GM19467 (cell line): ENCODE results near the gene EHMT1.

Experiments
- ATAC-seq: cut with Tn5 transposase; IDR thresholded peaks from one replicate; pipeline ENCODE4 v1.9.1; 2021; ENCODE audit warnings: mild to moderate bottlenecking, moderate library complexity; ENCODE audit not compliant: unreplicated experiment

The EHMT1 gene

DNA sequence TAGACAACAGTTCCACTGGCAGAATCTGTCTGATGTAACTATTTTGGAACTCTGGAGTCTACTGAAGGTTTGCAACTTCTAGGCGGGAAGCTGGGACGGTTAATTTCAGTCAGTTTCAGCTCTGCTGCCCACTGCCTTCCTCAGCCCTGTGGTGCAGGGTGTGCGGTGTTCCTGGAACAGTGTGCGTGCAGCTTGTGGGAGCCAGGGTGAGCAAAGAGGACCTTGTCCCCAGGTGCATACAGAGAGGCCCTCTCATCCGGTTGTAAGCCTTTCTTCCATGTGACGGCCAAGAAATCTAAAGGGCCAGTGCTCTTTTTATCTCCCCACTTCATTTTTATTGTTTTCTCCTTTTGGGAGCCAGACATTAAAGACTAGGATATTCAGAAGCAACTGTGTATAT is 114.6 kb downstream of the EHMT1 start:
- ATAC-seq: no peak

DNA sequence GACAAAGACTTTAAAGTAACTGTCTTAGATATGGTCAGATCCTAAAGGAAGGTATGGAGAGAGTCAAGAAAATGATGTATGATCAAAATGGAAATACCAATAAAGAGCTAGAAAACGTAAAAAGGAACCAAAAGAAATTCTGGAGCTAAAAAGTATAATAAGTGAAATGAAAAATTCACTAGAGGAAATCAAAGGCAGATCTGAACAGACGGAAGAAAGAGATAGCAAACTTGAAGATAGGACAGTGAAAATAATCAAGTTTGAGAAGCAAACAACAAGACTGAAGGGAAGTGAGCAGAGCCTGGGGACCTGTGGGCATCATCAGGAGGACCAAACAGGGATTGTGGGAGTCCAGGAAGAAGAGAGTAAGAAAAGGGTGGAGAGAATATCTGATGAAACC is 115.4 kb downstream of the EHMT1 start:
- ATAC-seq: no peak

DNA sequence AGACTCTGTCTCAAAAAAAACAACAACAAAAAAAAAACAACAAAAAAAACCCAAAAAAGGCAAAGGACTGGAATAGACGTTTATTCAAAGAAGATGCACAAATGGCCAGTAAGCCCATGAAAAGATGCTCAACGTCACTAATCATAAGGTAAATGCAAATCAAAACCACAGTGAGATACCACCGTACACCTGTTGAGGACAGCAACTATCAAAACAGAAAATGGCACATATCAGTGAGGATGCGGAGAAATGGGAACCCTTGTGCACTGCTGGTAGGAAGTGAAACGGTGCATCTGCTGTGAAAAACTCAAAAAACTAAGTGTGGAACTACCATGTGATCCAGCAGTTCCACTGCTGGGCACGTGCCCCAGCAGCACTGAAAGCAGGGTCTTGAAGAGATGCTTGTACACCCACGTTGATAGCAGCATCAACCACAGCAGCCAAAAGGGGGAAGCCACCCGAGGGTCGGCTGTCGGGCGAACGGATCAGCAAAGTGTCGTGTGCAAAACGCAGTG is 119.4 kb downstream of the EHMT1 start:
- ATAC-seq: peak; percentile 89

DNA sequence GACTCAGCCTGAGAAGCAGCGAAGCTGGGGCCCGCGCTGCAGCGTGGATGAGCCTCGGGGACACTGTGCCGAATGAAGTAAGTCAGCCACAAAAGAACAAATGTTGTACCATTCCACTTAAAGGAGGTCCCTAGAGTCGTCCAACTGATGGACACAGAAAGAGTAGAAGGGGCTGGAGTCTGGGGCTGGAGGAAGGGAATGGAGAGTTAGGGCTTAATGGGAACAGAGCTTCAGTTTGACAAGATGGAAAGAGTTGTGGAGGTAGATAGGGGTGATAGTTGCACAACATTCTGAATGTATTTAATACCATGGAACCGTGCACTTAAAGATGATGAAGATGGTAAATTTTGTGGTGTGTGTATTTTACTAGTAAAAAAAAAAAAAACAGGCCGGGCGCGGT is 119.9 kb downstream of the EHMT1 start:
- ATAC-seq: no peak

DNA sequence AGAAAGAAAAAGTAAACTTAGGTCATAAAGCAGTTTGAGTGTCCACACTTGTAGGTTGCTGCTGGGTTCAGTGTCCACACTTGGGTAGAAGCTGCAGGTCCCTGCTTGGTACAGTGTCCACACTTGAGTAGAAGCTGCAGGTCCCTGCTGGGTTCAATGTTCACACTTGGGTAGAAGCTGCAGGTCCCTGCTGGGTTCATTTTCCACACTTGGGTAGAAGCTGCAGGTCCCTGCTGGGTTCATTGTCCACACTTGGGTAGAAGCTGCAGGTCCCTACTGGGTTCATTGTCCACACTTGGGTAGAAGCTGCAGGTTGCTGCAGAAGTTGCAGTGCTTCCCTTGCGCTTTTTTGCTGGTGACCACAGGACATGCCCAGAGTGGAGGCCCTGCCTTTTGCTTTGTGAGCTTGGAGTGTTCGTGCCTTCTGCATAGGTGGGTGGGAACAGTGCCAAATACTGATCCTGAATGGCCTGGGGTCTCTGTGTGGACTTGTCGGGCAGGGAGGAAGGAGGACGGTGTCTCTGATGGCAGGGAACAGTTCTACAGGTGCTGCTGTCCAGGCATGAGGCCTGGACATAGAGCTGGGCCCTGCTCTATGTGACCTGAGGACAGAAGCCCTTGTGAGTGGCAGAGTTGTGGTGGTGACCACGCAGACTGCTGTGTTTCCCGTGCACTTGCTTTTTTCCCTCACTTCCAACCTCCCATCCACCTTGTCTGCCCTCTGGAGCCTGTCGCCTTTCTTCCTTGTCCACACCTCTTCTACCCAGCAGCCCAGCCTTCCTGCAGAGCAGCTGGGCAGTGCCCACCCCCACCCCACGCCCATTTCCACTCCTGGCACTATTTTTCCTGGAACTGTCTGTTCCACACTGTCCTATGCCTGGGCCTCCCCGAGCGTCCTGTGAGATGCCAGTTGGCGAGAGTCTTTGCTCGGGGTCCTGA is 120.8 kb downstream of the EHMT1 start:
- ATAC-seq: no peak

DNA sequence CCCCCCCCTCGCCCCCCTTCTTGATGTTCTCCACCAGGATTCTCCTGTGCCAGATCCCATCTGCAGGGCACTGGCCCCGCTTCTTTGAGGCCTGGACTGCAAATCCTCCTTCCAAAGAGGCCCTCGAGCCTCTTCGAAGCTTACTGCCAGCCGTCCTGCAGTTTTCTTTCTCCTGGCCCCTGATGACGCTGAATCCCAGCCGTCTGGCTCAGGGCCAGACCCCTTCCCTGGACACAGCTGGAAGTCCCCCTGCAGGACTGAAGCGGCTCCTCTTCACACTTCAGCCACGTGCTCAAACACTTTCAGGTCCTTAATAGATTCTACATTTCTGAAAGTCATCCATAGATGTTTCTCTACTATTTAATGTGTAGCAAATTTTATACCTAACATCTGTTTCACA is 121.5 kb downstream of the EHMT1 start:
- no peak for ATAC-seq

DNA sequence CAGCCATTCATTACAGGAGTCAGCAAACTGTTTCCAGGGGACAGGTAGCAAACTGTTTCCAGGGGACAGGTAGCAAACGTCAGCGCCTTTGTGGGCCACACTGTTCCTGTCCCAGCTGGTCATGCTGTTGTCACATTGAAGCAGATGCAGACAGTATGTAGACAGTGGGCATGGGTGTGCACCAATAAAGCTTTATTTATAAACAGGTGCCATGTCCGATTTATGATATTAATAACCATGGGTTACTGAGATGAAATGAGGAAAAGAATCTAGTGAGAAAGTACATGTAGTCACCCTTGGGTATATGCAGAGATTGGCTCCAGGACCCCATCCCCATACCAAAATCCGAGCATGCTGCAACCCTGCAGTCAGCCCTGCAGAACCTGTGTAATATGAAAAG is 122.5 kb downstream of the EHMT1 start:
- ATAC-seq: no peak

DNA sequence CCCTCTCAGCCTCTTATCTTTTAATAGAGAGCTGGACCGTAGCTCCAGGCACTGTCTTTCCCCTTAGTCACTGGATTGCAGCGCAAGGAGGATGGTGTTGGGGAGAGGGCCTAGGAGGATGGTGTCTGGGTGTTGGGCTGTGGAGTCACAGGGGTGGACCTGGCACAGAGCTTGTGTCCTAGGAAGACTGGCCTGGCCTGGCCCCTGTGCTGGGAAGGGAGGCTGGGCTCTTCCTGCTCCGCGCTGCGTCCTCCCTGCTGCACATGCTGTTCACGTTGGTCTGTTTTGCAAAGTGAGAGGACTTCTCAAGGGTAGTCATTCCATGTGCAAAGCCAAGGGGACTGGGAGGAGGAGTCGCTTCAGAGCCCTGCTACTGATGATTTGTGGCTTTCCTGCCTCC is 123.9 kb downstream of the EHMT1 start:
- ATAC-seq: no peak

DNA sequence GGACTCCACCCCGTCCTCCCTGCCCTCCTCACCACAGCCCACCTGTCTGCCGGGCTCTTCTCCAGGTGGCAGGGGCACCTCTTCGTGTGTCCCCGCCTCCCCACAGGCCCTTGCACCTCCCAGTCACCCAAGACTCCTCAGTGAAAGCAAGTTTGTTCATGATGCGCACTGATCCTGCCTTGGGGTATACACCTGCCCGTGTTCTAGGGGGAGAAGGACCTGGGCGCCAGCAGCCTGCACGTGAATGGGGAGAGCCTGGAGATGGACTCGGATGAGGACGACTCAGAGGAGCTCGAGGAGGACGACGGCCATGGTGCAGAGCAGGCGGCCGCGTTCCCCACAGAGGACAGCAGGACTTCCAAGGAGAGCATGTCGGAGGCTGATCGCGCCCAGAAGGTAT is 124.9 kb downstream of the EHMT1 start:
- ATAC-seq: no peak

DNA sequence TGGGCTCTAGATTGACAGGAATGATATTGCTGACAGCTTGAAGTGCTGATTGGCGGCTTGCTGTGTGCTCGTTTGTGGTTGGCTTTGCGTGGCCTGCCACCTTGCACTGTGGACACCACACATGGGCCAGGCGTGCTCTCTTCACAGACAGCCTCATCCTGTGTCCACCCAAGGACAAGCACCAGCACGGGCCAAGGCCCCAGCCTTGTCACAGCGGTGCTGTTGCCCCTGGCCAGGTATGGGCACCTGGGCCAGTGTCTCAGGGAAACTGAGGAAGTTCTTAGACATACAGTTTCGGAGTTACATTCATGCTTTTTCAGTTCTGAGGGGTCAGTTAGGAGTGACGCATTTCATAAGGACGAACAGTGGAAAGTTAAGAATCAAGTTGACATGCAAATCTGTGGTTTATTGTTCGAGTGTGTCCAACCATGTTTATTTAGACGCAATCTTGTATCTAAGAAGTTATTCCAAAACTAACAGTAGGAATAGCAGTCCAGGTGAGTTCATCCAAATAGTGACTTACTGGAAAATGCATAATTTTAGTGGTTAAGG is 125.9 kb downstream of the EHMT1 start:
- no peak for ATAC-seq

DNA sequence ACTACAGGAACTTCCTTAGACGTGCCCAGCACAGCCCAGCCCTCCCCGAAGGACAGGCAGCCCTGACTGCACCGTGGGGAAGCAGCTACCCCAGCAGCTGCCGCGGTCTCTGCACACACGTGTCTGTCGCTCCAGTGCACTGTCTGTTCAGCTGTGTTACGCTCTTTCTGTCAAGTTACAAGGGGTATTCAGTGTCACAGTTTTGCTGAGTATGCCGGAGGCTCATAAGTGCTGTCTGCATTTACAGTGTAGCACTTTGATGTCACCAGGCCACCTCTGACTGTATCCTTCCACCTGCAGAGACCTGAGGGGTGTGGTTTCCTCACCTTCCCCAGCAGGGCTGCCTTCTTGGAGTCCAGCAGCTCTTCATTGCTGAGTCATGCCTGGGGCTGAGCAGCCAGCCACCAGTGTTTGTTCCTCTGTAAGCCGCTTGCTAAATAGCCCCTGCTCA is 126.8 kb downstream of the EHMT1 start:
- ATAC-seq: peak; percentile 58

DNA sequence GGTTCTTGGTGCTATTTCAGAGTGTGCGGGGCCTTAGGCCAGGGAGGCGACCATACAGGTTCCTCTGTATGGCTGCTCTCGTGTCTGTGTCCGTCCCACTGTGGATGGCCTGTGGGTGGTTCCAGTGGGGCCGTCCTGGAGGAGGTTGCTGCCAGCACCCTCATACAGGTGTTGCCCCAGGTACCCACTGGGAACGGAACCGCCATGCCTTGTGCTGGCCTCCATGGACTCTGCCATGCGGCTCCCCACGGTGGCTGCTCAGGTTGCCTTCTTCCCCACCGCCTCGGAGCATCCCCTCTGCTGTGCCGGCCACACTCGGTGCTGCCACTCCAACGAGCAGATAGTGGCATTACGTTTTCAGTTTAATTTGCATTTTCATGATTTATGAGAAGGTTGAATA is 129.5 kb downstream of the EHMT1 start:
- no peak for ATAC-seq

DNA sequence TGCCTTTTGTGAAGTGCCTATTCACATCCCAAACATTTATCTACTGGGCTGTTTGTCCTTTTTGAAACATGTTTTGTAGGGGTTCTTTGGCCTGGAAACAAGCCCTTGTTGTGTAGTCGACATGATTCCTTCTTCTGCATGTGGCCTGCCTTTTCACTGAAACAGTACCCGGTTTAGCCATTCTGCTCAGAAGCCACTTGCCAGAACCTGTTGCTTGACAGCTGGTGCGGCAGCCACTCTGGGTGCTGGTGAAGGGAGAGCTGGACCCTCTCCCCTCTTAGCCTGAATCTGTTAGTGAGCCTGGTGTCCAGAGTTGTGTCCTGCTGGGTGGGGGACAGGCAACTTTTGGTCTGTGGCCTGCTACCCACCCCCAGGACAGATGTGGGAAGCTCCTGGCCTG is 129.9 kb downstream of the EHMT1 start:
- no peak for ATAC-seq

DNA sequence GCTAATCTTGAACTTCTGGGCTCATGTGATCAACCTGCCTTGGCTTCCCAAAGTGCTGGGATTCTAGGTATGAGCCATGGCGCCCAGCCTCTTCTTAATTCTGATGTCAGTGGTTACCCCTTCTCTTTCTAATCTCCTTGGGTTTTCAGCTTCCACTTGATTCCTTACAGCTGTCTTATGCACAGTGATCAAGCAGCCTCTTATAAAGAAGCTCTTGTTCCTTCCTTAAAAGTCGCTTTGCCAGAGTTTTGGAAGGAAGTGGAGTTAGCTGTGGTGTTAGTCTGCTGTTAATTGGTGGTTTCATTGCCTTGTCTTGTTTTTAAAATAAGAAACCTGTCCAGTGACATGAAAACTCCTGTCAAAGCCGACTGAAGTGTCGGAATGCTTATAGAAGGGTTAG is 130.7 kb downstream of the EHMT1 start:
- no peak for ATAC-seq

DNA sequence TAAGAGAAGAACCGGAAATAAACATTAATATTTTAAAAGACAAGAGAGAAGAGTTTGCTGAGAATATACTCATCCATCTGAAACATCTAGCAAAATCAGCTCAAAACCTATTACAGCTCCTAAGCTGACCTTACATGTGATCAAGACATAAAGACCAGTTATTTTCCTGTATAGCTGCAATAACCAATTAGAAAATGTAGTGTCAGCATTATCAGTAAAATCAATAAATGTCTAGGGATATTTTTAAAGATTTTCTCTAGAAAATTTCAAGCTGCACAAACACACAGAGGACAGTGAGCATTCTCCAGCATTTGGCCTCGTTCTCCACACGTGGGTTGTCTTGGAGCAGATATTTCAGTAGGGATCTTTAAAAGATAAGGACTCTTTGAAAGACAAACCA is 131.2 kb downstream of the EHMT1 start:
- ATAC-seq: no peak

DNA sequence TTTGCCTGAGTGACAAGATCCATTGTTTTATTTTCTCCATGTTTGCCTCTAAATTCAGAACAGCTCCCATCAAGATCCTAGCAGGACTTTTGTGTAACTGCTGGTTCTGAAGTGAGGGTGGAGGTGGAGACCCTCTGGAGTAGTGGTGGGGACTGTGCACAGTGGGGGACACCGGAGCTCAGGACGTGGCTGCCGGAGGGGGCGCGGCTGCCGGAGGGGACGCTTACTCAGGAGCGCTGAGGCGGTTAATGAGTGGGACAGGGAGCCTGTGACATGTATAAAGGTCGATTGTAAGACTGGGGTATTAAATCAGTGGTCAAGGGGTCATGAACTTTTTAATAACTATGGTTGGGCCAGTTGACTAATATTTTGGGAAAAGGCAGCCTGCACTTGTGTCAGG is 131.8 kb downstream of the EHMT1 start:
- ATAC-seq: no peak

DNA sequence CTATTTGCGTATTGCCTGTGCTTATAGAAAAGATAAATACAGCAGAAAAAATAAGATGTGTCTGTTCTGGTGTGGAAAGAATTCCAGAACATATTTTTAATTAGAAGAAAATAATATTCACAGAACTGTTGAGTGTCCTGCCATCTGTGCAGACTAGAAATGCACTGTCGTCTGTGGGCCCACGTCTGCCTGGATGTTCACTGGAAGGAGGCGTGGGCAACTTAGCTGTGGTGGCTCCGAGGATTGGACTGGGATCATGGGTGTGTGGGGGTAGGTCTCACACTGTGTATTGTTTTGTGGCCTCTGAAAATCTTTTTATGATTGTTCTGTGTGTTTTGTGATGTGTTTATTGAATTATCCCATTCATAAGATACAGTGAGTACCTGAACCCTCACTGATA is 132.8 kb downstream of the EHMT1 start:
- no peak for ATAC-seq

DNA sequence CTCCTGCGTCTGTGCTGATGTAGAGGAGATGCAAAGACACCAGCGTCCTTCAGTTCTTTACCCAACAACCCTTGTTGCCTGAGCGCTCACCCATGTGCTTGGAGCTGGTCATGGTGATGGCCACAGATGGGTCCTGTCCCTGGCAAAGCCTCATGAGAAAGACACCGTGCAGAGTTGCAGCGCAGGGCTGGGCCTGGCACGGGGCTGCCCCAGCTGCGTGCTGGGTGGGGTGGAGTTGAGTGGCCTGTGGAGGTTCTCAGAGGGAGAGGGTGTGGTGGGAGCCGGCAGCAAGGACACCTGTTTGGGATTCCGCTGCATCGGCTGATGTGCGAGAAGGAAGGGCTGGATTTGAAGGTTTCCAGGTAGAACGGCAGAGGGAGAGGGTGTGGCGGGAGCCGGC is 133.6 kb downstream of the EHMT1 start:
- ATAC-seq: no peak

DNA sequence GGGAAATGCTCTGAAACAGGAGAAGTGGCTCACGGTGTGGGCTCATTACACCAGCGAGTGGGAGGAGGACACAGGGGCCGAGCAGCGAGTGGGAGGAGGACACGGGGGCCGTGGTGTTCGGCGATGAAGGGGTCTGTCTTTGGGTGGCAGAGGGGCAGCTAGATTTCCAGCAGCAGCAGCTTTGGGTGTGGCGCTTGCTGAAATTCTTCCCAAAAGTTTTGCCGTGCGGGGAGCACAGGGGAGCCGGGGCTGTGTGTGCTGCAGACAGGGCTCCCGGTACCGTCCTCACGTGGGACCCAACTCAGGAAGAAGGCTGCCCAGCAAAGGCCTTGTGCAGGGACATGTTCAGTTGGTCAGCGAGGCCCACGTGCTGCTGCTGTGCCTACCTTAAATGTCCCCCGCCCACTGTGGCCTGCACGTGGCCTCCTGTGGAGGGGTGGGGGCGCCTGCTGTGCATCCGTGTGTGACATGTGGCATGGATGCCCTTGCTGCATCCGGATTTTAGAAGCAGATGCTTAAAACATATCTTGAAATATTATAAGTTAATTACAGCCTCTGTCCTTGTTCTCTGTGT is 134.5 kb downstream of the EHMT1 start:
- ATAC-seq: no peak

DNA sequence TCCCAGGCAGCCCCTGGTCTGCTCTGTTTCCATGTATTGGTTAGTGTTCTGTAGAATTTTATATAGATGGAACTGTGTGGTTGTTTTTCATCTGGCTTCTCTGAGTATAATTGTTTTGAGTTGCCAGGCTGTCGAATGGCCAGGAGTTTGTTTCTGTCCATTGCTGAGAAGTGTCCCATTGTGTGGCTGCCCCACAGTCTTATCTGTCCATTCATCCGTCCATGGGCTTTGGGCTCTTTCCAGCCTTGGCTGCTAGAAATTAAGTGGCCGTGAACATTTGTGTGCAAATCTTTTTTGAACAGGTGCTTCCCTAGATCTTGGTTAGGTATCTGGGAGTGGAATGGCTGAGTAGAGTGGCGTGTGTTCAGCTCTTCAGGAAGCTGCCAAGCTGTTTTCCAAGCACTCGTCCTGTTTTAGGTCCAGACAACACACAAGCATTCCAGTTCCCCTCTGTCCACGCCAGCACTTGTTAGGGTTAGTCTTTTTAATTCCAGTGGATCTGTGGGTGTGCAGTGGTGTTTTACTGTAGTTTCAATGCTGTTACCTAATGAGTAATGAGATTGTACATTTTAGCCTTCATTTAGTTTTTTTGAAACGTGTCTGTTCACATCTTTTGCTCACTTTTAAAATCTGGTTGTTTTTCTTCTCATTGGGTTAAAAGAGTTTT is 136.6 kb downstream of the EHMT1 start:
- no peak for ATAC-seq

DNA sequence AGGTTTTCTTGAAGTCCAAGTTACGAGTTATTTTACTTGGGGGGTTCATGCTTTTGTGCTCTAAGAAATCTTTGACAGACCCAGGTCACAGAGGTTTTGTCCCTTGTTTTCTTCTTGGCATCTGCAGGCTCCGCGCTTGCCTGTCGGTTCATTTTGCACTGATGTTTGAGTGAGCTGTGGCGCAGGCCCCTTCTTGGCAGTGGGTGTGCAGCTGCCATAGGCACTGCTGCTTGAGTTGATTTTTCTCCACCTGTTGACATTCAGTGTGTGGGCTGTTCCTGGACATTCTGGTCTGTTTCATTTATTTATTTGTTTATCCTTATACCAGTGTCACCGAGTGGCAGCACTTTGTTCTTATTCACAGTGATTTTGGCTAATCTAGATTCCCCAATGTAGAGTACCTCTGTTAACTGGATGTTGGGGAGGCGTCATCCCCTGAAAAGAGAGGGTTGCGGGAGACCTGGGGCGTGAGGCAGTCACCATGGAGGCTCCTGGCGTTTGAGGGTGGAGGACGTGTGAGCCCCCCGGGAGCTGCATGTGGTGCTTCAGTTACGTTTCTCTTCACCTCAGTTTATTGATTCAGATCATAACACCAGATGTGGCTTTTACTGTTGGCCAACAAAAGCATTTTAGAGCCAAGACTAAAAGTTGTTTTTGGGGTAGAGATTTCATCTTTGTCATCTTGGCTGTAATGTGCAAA is 137.4 kb downstream of the EHMT1 start:
- no peak for ATAC-seq
